Measurements from ENCODE around the gene ICOSLG.

DNA sequence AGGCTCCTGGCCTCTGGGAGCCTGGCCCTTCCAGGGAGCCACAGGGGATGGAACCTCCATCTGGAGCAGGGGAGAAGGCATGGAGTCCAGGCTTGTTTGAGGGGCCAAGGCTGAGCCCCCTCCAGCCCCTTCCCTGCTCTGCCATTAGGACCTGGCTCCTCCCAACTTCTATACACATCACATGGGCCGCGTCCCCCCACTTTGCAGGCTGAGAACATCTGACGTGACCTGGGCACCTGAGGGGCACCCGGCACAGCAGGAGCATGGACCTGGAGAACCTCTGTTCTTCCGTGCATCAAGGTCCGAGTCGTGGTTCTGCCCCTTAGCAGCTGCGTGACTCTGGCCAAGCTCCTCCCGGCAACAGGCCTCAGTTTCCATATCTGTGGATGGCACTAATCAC, 41.1 kb upstream of the ICOSLG start:
- no peak for TF ChIP-seq CTCF (optimal IDR thresholded peaks at IDR 0.05 in 1 of 3, IDR thresholded peaks at IDR 0.05 in 1 of 3, conservative IDR thresholded peaks at IDR 0.05 in 1 of 3; ENCODE audit: extremely low read depth in 1 of 3, insufficient read depth in 2 of 3, low read length in 3 of 3)
- TF ChIP-seq EZH2 (IDR thresholded peaks at IDR 0.05; ENCODE audit: low read length), result no peak

All from keratinocyte (primary cell).